Left lung (tissue), 10 donors: ENCODE data around the gene P2RX3. TPM values are rescaled to one million over a fixed set of nuclear protein-coding genes. Genes with fewer than 3 reads are reported as not detected.
"Not testable (repeated sequence)": the region's sequence is repeated elsewhere in the genome, so short reads cannot be mapped to it uniquely, and the experiment has no call there.

Experiments used
- ATAC-seq: fragments of 200-7000 bp; cut with Tn5 transposase; one replicate; pipeline ENCODE4 v1.9.1; 2020; ENCODE audit warnings: moderate library complexity
- DNase-seq, 4 donors: peaks; one replicate each; pipeline ENCODE4 v3.0.0-alpha.2; 2013 to 2020
- H3K27ac ChIP-seq, 2 donors: fragments of 200-600 bp; sonication (generic) in 1 of 2; one replicate each; pipeline versions ENCODE4 v1.5.0 to v1.8.0; 2020 to 2021
- H3K27me3 ChIP-seq, 2 donors: fragments of 200-600 bp; sonication (generic) in 1 of 2; one replicate each; pipeline versions ENCODE4 v1.5.0 to v1.8.0; 2020 to 2021
- H3K36me3 ChIP-seq, 2 donors: fragments of 200-600 bp; sonication (generic) in 1 of 2; one replicate each; pipeline versions ENCODE4 v1.5.0 to v1.8.0; 2020 to 2021
- H3K4me1 ChIP-seq, 2 donors: fragments of 200-600 bp; one replicate each; pipeline ENCODE4 v1.8.0; 2021
- H3K4me3 ChIP-seq, 2 donors: fragments of 200-600 bp; sonication (generic) in 1 of 2; one replicate each; pipeline versions ENCODE4 v1.5.0 to v1.8.0; 2020 to 2021; ENCODE audit warnings: mild to moderate bottlenecking in 1 of 2
- H3K9me3 ChIP-seq, 2 donors: fragments of 200-600 bp; sonication (generic) in 1 of 2; one replicate each; pipeline versions ENCODE4 v1.5.0 to v1.8.0; 2020 to 2021
- intact Hi-C, 2 donors: fragments of 100-400 bp; cut with DNase I; formaldehyde crosslinking; loops; one replicate each; pipeline versions ENCODE4 v1.11.2 to v1.14.2; 2022
- polyA plus RNA-seq, 6 donors: library from polyadenylated mRNA; unstranded; fragments of 120-200 nt; gene quantifications; one replicate each; pipeline ENCODE4 v1.2.1, GENCODE V29; 2013; ENCODE audit not compliant: insufficient read length in 6 of 6
- total RNA-seq, 2 donors: library from RNA; stranded (reverse); fragmentation: NEBNext Ultra II Directional; extraction: Animal tissue kit (Norgen Biotek cat#: 25700); gene quantifications; one replicate each; pipeline ENCODE4 v1.2.1, GENCODE V29; 2021
- TF ChIP-seq, protein P1 (sequence below), 2 donors: fragments of 200-600 bp; sonication (generic) in 1 of 2; IDR thresholded peaks; one replicate each; pipeline versions ENCODE4 v1.5.0 to v1.8.0; 2021; ENCODE audit warnings: antibody characterized with exemption in 2 of 2
- donor health status: DM: no; HTN: yes; CAD: no.
- donor health status: DM: no; HTN: no; CAD: no.

The P2RX3 gene
- total and polyA plus RNA-seq, 8 donors: 0.17 to 0.58 (median 0.28) TPM; not detected in 2

DNA sequence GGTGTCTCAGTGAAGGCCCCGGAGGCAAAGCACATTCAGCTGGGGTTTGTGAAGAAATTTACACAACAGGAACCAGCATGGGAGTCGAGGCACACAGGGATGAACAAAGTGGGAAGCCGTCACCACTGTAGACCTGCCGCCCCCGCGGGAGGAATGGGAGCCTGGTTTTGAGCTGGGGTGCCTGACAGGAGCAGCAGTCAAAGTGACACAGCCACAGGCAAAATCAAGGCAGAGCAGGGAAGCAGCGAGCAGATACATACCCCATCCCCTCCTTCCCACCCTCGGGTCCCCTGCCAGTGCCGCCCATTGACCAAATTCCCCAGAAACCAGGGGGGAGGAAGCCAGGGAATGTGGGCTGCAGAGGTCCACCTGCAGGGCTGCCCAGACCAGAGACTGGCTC, 20.8 kb downstream of the P2RX3 start:
- intact Hi-C loops: no loop called here
- no peak overlapping the region for H3K4me3 ChIP-seq
- TF ChIP-seq, protein P1, sequence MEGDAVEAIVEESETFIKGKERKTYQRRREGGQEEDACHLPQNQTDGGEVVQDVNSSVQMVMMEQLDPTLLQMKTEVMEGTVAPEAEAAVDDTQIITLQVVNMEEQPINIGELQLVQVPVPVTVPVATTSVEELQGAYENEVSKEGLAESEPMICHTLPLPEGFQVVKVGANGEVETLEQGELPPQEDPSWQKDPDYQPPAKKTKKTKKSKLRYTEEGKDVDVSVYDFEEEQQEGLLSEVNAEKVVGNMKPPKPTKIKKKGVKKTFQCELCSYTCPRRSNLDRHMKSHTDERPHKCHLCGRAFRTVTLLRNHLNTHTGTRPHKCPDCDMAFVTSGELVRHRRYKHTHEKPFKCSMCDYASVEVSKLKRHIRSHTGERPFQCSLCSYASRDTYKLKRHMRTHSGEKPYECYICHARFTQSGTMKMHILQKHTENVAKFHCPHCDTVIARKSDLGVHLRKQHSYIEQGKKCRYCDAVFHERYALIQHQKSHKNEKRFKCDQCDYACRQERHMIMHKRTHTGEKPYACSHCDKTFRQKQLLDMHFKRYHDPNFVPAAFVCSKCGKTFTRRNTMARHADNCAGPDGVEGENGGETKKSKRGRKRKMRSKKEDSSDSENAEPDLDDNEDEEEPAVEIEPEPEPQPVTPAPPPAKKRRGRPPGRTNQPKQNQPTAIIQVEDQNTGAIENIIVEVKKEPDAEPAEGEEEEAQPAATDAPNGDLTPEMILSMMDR (IDR thresholded peaks at IDR 0.05): no peak

GRCh38 chr11:57359396-57359795, 21.2 kb downstream of the P2RX3 start:
- intact Hi-C loops: no loop called here
- DNase-seq (no peak), ATAC-seq (no peak)
- no peaks in the 10 kb centered on the region for H3K4me1 ChIP-seq
- TF ChIP-seq, protein P1 (IDR thresholded peaks at IDR 0.05): no peak
- H3K9me3 ChIP-seq: no peaks in the 10 kb centered on the region
- no peaks in the 10 kb centered on the region for H3K27me3 ChIP-seq
- no peak overlapping the region for H3K27ac ChIP-seq
- no peak overlapping the region for H3K4me3 ChIP-seq
- no peaks in the 10 kb centered on the region for H3K36me3 ChIP-seq

More for the DNA sequence above, 20.8 kb downstream of the P2RX3 start:
- no peaks in the 10 kb centered on the region for H3K36me3 ChIP-seq
- H3K27ac ChIP-seq: no peak overlapping the region
- H3K9me3 ChIP-seq: no peaks in the 10 kb centered on the region
- H3K27me3 ChIP-seq: no peaks in the 10 kb centered on the region
- ATAC-seq: no peak
- no peak for DNase-seq
- no peaks in the 10 kb centered on the region for H3K4me1 ChIP-seq

- H3K4me3 ChIP-seq: no peak overlapping the region
- ATAC-seq: no peak
- no peaks in the 10 kb centered on the region for H3K36me3 ChIP-seq
- no peaks in the 10 kb centered on the region for H3K27me3 ChIP-seq
- no peak overlapping the region for H3K27ac ChIP-seq
- intact Hi-C loops: no loop called here
- no peaks in the 10 kb centered on the region for H3K4me1 ChIP-seq
- TF ChIP-seq, protein P1 (IDR thresholded peaks at IDR 0.05): no peak
- no peaks in the 10 kb centered on the region for H3K9me3 ChIP-seq
- DNase-seq: no peak
Measured at GRCh38 chr11:57359896-57360690, 21.9 kb downstream of the P2RX3 start.

- TF ChIP-seq, protein P1 (IDR thresholded peaks at IDR 0.05): no peak
- DNase-seq (no peak), ATAC-seq (no peak)
- H3K4me1 ChIP-seq: no peaks in the 10 kb centered on the region
- H3K4me3 ChIP-seq: no peak overlapping the region
- intact Hi-C loops: no loop called here
- H3K27me3 ChIP-seq: no peaks in the 10 kb centered on the region
- no peaks in the 10 kb centered on the region for H3K9me3 ChIP-seq
- no peaks in the 10 kb centered on the region for H3K36me3 ChIP-seq
- no peak overlapping the region for H3K27ac ChIP-seq
Measured at GRCh38 chr11:57360991-57361390, 22.8 kb downstream of the P2RX3 start.

DNA sequence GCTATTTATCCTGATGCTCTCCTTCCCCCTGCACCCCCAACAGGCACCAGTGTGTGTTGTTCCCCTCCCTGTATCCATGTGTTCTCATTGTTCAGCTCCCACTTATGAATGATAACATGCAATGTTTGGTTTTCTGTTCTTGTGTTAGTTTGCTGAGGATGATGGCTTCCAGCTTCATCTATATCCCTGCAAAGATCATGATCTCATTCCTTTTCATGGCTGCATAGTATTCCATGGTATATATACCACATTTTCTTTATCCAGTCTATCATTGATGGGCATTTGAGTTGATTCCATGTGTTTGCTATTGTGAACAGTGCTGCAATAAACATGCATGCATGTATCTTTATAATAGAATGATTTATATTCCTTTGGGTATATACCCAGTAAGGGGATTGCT, 23.3 kb downstream of the P2RX3 start:
- ATAC-seq, H3K27me3 ChIP-seq, H3K36me3 ChIP-seq, H3K4me3 ChIP-seq, DNase-seq, H3K27ac ChIP-seq, H3K4me1 ChIP-seq, intact Hi-C loops, H3K9me3 ChIP-seq: not testable (repeated sequence)

DNA sequence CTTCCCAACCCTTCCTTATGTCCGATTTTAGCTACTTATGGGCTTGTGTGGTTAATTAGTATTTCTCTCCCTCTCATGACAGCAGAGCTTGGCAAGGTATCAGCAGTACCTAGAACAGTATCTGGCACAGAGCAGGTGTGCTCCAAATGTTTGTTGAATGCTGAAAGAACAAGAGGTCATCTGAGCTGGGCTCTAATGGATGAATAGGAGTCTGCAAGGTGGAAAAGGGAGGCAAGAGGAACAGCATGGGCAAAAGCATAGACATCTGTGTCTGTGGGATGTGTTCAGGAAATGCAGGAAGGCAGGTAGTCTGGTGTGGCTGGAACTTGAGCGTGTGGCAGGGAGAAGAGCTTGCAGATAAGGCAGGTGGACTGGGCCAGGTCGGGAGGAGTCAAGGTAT, 23.8 kb downstream of the P2RX3 start:
- no peak for ATAC-seq
- Histone ChIP-seq H3K36me3 (no peaks in the 10 kb centered on the region), H3K4me1 (no peaks in the 10 kb centered on the region), H3K27ac (no peak overlapping the region), H3K27me3 (no peaks in the 10 kb centered on the region), H3K4me3 (no peak overlapping the region), H3K9me3 (no peaks in the 10 kb centered on the region)
- TF ChIP-seq, protein P1 (IDR thresholded peaks at IDR 0.05): no peak
- intact Hi-C loops: no loop called here
- no peak for DNase-seq
